ENCODE results near the gene SBK3. TPM values are rescaled to one million over a fixed set of nuclear protein-coding genes. Genes with fewer than 3 reads are reported as not detected.
"Not testable (repeated sequence)": the region's sequence is repeated elsewhere in the genome, so short reads cannot be mapped to it uniquely, and the experiment has no call there.

Gene SBK3
- total RNA-seq, 1 experiment from 2014 or later: 0.17 TPM

GRCh38 chr19:55520691-55521292 is 24.6 kb downstream of the SBK3 start:
- no peak for DNase-seq (ENCODE audit: low read depth)

DNA sequence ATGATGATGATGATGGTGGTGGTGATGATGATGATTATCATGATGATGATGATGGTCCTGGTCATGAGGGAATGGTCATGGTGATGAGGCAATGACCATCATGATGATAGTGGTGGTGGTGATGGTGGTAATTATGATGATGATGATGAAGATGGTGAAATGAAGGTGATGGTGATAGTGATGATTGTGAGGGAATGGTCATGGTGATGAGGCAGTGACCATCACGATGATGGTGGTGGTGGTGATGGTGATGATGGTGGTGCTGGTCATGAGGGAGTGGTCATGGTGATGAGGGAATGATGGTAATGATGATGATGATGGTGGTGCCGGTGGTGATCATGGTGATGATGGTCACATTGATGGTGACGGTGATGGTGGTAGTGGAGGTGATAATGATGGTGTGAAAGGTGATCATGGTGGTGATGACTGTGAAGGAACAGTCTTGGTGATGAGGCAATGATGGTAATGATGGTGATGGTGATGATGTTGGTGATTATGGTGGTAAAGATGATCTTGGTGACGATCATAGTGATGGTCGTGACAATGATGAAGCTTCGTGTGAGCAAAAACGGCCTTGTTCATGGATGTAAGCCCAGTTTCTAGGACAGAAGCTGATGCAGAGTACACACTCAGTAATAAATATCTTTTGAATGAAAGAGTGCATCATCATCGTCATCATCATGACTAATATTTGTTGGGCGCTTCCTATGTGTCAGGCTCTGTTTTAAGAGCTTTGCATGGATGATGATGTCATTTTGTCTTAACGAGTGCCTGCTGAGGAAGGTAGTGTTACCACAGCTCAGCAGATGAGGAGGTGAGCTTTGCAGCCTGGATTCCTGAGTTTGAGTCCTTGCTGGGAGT is 25.7 kb downstream of the SBK3 start:
- peak; percentile 74 for DNase-seq (ENCODE audit: low read depth)

- peak; percentile 87 for DNase-seq (ENCODE audit: low read depth)
These were observed 28.3 kb downstream of the SBK3 start for GRCh38 chr19:55516878-55517620.

- DNase-seq (ENCODE audit: low read depth): no peak
These were observed 37.2 kb downstream of the SBK3 start for GRCh38 chr19:55508120-55508519.

DNA sequence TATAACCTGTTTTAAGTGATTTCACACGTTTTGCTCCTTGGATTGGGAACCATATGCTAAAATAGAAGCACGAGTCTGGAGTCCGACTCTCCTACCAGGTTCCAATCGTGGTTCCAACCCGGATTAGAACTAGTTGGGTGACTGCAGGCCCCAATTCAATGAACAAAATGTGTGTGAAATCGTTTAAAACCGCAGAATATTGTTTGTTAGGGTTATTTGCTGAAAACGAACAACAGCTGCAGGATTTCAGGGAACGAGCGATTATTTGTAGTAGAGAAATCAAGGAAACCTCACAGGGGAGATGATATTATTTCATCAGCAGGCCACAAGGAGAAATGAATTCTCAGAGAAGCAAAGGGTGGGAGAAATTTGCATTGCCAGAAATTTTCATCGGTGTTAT is 40.4 kb downstream of the SBK3 start:
- no peak for DNase-seq (ENCODE audit: low read depth)

DNA sequence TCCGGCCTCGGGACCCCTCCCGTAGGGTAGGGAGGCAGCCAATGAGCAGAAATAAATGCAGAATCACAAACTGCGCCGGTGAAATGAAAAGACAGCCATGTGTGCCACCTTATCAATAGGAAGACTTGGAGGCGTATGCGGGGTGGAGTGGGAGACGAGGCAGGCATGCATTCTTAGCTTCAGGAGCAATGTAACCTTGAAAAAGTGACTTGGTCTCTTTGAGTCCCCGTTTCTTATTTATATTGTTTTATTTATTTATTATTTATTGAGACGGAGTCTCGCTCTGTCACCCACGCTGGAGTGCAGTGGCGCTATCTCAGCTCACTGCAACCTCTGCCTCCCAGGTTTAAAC is 41.1 kb downstream of the SBK3 start:
- DNase-seq (ENCODE audit: low read depth): no peak

DNA sequence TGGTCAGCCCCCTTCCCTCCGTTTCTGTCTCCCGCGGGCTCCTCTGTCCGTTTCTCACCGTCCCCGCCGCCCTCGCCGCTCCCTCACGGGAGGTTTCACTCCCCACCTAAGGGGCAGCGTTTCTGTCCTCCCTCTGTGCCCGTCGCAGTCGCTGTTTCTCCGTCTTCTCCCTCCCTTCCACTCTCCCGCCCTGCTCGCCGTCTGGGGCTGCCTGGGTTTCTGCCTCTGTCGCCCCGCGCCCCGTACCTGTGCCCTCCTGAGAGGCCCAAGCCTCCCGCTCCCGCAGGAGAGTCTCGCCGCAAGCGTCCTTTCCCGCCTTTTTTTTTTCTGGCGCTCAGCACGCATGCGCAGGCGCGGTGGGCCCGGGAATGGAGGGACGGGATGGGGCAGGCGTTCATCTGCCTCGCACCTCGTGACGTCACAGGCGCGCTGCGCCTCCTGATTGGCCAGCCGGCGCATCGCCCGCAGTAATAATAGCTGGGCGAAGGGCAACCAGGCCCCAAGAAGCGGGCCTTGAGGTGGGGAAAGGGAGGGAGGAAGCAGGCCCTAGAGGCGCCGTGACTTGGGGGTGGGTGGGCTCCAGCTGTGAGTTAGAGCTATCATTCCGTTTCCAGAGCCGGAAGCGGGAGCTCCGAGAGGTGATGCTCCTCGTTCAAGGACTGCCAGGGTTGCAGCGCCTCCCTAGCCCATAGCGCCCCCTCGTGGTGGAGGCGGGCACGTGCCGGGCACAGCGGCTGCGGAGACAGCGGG is 41.7 kb downstream of the SBK3 start:
- peak; percentile 88 for DNase-seq (ENCODE audit: low read depth)

GRCh38 chr19:55503157-55503501 is 42.2 kb downstream of the SBK3 start:
- no peak for DNase-seq (ENCODE audit: low read depth)

GRCh38 chr19:55502197-55502952 is 43.0 kb downstream of the SBK3 start:
- DNase-seq (ENCODE audit: low read depth): no peak

DNA sequence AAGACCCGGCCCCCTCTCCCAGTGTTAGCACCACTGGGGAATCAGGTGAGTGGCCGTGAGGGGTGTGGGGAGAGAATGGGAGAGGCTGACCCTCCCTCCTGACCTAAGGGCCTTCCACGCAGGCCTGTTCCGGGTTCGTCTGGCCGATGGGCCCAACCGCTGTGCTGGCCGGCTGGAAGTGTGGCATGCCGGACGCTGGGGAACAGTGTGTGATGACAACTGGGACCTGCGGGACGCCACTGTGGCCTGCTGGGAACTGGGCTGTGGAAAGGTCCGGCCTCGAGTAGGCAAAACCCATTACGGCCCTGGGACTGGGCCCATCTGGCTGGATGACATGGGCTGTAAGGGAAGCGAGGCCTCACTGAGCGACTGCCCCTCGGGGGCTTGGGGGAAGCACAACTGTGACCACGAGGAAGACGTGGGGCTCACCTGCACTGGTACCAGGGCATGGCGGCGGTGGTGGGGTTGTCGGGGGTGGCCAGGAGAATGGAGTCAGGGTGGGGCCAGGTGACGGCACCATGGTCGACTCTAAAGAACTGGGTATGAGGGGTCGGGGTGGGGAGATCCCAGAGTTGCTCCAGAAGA is 44.9 kb downstream of the SBK3 start:
- DNase-seq (ENCODE audit: low read depth): no peak

DNA sequence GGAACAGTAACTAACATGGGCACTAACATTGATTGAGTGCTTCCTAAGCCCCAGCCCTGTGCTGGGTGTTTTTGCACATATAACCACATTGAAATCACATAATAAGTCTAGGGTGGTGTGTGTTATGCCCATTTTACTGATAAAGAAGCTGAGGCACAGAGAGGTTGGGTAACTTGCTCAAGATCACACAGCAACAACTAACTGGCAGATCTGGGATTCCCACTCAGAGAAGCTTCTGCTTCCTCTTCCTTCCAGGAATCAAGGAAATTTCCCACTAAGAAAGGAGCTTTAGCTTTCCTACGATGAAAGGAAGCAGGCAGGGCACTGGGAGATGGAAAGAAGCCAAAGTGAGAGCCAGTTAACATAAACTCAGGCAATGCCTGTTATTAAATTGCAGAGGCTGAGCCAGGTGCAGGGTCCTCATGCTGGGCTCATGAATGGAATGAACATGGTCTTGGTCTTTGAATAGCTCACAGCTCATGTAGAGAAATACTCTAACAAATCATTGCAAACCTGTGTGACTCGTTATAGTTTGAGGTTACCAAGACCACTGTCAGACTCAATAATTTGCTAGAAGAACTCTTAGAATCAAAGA is 47.0 kb downstream of the SBK3 start:
- no peak for DNase-seq (ENCODE audit: low read depth)

DNA sequence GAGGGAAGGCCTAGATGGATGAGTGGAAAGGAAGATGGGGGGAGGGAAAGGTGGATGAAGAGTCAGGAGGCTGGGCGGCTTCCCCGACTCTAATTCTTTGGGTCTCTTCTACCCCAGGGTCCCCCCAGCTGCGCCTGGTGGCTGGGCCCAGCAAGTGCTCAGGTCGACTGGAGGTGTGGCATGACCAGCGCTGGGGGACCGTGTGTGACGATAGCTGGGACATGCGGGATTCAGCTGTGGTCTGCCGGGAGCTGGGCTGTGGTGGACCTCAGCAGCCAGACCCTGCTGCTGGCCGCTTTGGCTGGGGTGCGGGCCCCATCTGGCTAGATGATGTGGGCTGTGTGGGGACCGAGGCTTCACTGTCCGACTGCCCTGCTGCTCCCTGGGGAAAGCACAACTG is 47.6 kb downstream of the SBK3 start:
- DNase-seq (ENCODE audit: low read depth): no peak

GRCh38 chr19:55496820-55497219 is 48.5 kb downstream of the SBK3 start:
- not testable (repeated sequence) for DNase-seq (ENCODE audit: low read depth)

DNA sequence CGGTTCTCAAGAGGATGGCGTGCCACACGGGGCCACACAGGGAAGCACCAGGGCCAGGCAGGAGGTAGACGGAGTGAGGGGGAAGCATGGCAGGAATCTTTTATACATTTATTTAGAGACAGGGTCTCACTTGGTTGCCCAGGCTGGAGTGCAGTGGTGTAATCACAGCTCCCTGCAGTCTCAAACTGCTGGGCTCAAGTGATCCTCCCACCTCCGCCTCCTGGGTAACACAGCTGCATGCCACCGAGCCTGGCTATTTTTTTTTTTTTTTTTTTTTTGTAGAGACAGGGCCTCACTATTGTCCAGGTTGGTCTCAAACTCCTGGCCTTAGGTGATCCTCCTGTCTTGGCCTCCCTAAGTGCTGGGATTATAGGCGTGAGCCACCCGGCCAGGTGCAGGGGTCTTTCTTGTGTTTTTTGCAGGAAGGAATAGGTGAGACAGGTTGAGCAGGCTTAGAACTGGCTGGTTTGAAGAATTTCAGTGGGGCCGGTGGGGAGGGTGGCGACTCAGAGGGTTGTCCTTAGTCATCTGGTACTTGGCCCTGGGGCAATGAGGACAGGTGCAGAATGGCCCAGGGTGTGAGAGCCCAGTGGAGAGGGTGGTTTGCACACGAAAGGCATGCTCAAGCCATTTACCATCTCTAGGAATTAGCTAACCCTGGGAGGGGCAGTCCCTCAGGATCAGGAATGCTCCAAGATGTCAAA is 49.5 kb downstream of the SBK3 start:
- peak; percentile 55 for DNase-seq (ENCODE audit: low read depth)

DNA sequence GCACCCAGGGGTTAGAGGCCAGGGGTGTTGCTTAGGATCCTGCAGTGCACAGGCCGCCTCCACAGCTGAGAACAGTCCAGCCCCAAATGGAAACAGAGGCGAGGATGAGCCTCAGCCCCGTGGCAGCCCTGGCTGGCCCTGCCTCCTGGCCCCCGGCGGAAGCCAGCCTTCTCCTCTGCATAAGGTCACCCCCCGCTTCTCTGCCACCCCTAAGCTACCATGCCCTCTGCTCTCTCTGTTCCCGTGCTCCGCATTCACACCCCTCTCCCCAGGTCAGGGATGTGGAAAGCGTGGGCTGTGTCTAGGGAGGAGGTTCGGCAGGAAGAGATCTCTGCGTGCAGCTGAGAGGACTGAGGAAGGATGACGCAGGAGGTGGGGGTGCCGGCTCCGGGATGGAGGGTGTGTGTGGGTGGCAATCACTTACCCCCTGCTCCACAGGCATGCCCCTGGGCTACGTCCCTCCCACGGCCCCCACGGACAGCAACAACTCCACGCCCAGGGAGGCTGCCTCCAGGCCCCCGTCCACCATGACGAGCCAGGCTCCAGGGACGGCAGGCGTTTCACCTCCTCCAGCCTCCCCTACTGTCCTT is 51.1 kb downstream of the SBK3 start:
- DNase-seq (ENCODE audit: low read depth): no peak

DNA sequence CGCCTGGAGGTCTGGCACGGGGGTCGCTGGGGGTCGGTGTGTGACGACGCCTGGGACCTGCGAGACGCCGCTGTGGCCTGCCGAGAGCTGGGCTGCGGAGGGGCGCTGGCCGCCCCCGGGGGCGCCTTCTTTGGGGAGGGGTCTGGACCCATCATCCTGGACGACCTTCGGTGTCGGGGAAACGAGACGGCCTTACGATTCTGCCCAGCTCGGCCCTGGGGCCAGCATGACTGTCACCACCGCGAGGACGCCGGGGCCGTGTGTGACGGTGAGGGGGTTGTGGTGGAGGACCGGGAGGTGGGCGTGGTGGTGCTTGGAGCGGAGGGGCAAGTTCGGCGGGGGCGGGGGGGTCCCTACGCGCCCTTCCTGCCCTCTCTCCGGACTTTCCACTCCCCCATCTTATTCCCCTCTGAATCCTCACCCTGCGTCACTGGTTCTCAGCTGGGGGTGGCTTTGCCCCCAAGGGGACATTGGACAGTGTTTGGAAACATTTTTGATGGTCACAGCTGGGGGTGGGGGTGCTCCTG is 51.6 kb downstream of the SBK3 start:
- DNase-seq (ENCODE audit: low read depth): no peak

GRCh38 chr19:55493052-55493644 is 52.2 kb downstream of the SBK3 start:
- DNase-seq (ENCODE audit: low read depth): no peak

DNA sequence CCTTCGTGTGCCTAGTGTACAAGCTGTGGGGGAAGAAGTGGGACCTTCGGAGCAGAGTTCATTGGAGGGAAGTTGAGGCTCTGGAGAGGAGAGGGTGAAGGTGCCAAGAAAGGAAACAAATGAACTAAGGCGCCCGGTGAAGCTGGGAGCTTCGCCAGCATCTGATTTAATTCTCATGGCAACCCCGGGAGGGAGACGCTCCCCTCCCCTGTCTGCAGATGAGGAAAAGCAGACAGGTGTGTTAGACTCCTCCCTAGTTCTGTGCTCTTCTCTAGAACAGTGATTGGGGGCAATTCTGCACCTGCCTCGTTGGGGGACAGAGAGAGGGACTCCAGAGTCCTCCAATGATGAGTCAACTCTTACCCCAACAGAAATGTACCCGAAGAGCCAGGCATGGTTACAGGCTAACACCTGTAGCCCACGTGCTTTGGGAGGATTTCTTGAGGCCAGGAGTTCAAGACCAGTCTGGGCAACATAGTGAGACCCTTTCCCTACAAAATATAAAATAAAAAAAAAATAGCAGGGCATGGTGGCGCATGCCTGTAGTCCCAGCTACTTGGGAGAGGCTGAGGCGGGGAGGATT is 52.9 kb downstream of the SBK3 start:
- DNase-seq (ENCODE audit: low read depth): no peak

All from LHCN-M2 (cell line).